BE2C (cell line): ENCODE measurements around the gene AIFM1.

Experiments
- DNase-seq: peaks from one replicate; pipeline ENCODE4 v3.0.0-alpha.2; 2020
- H3K27me3 ChIP-seq: fragments of 250-450 bp; sonication (Bioruptor Pico); 2 replicates; pipeline ENCODE4 v1.5.1; 2020; ENCODE audit warnings: mild to moderate bottlenecking
- H3K36me3 ChIP-seq: fragments of 250-450 bp; sonication (Bioruptor Pico); 2 replicates; pipeline ENCODE4 v1.5.1; 2020; ENCODE audit warnings: mild to moderate bottlenecking
- H3K4me1 ChIP-seq: fragments of 250-450 bp; sonication (Bioruptor Pico); 2 replicates; pipeline ENCODE4 v1.5.1; 2020
- H3K4me3 ChIP-seq: 2 replicates; pipeline ENCODE4 v1.5.1; 2011; ENCODE audit warnings: low read depth, low read length
- H3K9me3 ChIP-seq: fragments of 250-450 bp; sonication (Bioruptor Pico); 2 replicates; pipeline ENCODE4 v1.5.1; 2020
- CTCF ChIP-seq: IDR thresholded peaks from 2 replicates; pipeline ENCODE4 v1.5.1; 2012; ENCODE audit warnings: mild to moderate bottlenecking, low read depth, low read length

Gene AIFM1

DNA sequence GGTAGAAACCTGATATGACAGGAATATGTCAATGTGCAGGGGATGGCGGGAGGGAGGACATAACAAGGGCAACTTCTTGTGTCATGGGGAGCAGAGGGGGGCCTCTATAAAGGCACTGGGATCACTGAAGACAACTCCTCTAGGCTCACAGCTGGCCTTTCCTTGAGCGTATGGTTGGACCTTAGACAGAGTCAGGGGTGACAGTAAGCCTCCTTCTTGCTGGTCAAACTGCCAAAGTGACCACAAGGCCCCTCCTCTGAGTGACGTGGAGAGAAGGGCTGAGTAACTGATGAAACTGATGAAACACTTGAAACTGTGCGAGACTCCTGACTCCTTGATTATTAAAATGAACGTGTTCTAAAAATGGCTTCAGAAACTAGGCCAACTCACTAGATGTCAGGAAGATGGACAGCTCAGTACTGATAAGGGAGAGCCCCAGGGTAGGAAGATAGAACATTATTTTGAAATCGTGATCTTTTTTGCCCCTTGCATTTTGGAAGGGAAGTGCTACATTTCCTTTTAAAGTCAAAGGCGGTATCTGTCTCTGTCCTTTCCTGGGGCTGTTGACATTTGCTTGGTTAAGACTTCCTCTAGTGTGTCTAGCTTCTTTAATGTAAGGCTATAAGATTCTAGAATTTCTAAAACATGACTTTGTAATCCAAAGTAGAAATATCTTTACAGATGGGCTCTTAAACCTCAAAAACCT is 7.7 kb upstream of the AIFM1 start:
- no peaks in the 10 kb centered on the region for H3K9me3 ChIP-seq
- peaks cover 3% of the 10 kb centered on the region for H3K4me1 ChIP-seq
- no peak for DNase-seq
- peaks cover 5% of the 10 kb centered on the region for H3K36me3 ChIP-seq
- peak overlapping the region; percentile 82 for H3K4me3 ChIP-seq
- H3K27me3 ChIP-seq: no peaks in the 10 kb centered on the region
- no peak for TF ChIP-seq CTCF

DNA sequence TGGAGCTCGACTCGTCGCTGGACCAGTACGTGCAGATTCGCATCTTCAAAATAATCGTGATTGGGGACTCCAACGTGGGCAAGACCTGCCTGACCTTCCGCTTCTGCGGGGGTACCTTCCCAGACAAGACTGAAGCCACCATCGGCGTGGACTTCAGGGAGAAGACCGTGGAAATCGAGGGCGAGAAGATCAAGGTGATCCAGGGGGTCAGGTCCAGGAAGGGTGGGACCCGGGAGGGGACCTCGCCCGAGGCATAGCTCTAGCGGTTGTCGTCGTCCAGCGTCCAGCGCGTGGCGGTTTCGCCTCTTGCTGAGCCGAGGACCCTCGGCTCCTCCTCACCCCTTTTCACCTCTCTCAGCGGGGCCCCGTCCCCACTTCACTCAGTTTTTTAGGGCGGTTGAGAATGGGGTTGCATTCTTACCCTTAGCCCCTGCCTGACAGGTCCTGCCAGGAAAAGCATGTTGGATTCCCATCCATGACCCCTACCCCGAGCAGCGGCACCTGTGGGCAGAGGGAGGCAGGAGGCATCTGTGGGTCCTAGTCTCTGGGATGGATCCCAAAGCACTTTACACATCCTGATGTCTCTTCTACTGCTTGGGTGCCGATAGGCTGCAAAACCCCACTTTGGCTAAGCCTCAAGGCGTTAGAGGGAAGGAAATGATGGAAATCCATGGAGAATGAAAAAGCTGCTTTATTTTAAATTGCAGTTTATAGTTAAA is 6.6 kb upstream of the AIFM1 start:
- peak; percentile 13; the same call in 1 of the 2 replicates for TF ChIP-seq CTCF
- Histone ChIP-seq H3K36me3 (peaks cover 4% of the 10 kb centered on the region), H3K9me3 (no peaks in the 10 kb centered on the region), H3K4me3 (peak overlapping the region; percentile 82), H3K4me1 (peaks cover 3% of the 10 kb centered on the region), H3K27me3 (no peaks in the 10 kb centered on the region)
- DNase-seq: peak; percentile 13

- Histone ChIP-seq H3K9me3 (no peaks in the 10 kb centered on the region), H3K4me1 (peaks cover 3% of the 10 kb centered on the region)
Measured at GRCh38 chrX:130171446-130172126, 5.9 kb upstream of the AIFM1 start, which contains the start of gene RAB33A. TSS of gene RAB33A (plus strand) at chrX:130171962. CDS start at chrX:130172063, 101 bp downstream.

GRCh38 chrX:130170752-130171445 is 5.3 kb upstream of the AIFM1 start:
- Histone ChIP-seq H3K27me3 (no peaks in the 10 kb centered on the region), H3K4me3 (peak overlapping the region; percentile 82), H3K36me3 (no peaks in the 10 kb centered on the region; the same call in 1 of the 2 replicates), H3K9me3 (no peaks in the 10 kb centered on the region), H3K4me1 (peaks cover 3% of the 10 kb centered on the region)
- DNase-seq: peak; percentile 87
- no peak for TF ChIP-seq CTCF

More at GRCh38 chrX:130171446-130172126, 5.9 kb upstream of the AIFM1 start, which contains the start of gene RAB33A:
- DNase-seq: peak; percentile 45
- H3K27me3 ChIP-seq: no peaks in the 10 kb centered on the region
- H3K36me3 ChIP-seq: no peaks in the 10 kb centered on the region; the same call in 1 of the 2 replicates
- peak within 1 kb of the TSS; percentile 82 for H3K4me3 ChIP-seq
- no peak for TF ChIP-seq CTCF

GRCh38 chrX:130167040-130167439 is 1.4 kb upstream of the AIFM1 start:
- Histone ChIP-seq H3K4me3 (peak overlapping the region; percentile 80), H3K36me3 (no peaks in the 10 kb centered on the region), H3K9me3 (no peaks in the 10 kb centered on the region), H3K4me1 (no peaks in the 10 kb centered on the region), H3K27me3 (no peaks in the 10 kb centered on the region)
- no peak for DNase-seq
- no peak for TF ChIP-seq CTCF
